GM06990 (cell line): ENCODE results near the gene COX10.
A peak's percentile ranks its signal among the peaks of the same experiment; 100 is the strongest.
"Not testable (repeated sequence)": the region's sequence is repeated elsewhere in the genome, so short reads cannot be mapped to it uniquely, and the experiment has no call there.

ENCODE experiments used
- DNase-seq: peaks from one replicate; pipeline ENCODE4 v3.0.0-alpha.2; 2011; ENCODE audit not compliant: insufficient read length; ENCODE audit errors: extremely low read depth
- H3K27me3 ChIP-seq: replicated peaks from 2 replicates; pipeline ENCODE4 v1.6.0; 2011; ENCODE audit warnings: low read length; ENCODE audit not compliant: control insufficient read depth, insufficient read depth
- H3K36me3 ChIP-seq: 2 replicates; pipeline ENCODE4 v1.5.1; 2011; ENCODE audit warnings: low read length; ENCODE audit not compliant: control insufficient read depth, insufficient read depth
- H3K4me3 ChIP-seq: replicated peaks from 2 replicates; pipeline ENCODE4 v1.5.1; 2011; ENCODE audit warnings: low read depth, mild to moderate bottlenecking, control low read depth, low read length
- TF ChIP-seq, protein P1 (sequence below): IDR thresholded peaks from 2 replicates; pipeline ENCODE4 v1.5.1; 2011; ENCODE audit warnings: low read length, control low read depth, mild to moderate bottlenecking, inconsistent platforms; ENCODE audit not compliant: insufficient read depth, poor library complexity, severe bottlenecking

COX10 gene

DNA sequence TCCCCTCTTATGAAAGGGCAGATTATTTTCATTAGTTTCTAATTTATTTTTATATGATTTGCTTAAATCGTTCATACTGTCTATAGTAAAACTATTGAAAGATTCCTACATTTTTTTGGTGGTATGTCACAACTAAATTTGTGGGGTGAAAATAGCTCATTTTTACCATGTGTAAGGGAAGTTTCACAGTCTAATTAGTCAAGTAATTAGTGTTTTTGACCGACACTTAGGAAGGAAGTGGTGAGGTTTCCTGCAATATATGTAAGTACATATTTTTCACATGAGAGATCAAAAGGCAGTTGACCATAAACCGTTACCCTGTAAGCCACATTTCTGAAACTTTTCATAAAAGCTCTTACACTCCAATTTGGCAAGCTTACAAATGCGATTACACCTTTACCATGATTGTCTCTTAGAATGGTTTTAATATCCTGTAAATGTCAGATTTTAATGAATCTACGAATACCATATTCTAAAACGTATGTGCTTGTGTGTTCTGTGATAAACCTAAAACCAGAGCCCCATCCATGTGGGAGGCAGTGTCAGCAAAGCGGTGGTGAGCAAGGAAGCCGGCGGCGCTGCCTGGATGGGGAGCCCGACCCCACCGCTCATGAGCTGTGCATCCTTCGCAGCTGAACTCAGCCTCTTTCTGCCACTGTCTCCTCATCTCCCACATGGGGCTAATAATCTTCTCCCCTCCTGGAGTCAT lies 123.5 kb downstream of the COX10 start:
- not testable (repeated sequence) for H3K27me3 ChIP-seq, H3K4me3 ChIP-seq, H3K36me3 ChIP-seq

DNA sequence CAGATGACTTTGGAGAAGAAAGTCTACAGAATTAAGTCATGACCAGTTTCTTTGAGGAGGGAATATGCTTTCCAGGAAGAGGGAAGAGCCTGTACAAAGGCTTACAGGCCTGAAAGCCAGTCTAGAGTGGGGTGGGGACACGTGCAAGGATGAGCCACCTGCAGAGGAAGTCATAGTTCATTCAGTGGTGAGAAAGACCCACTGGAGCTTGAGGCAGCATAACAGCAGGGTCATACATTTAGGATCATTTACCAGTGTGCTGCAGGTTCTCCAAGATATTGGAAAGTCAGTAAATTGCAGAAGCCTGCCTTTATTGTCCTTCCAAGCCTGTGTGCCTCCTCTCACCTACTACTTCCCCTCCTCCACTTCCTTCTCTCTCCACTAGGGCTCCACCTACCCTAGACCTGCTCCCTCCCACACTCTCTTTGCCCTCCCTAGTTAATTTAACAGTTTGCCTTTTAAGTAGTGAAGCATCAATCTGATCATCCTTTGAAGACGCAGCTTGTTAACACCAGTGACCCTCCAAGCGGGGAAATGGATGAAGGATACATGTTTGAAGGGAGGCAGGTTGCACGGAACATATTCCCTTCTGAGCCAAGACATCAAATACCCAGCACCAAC lies 127.2 kb downstream of the COX10 start:
- no peak overlapping the region for H3K4me3 ChIP-seq
- no peaks in the 10 kb centered on the region for H3K27me3 ChIP-seq
- no peaks in the 10 kb centered on the region; the same call in none of the 2 replicates for H3K36me3 ChIP-seq
- TF ChIP-seq, protein P1, sequence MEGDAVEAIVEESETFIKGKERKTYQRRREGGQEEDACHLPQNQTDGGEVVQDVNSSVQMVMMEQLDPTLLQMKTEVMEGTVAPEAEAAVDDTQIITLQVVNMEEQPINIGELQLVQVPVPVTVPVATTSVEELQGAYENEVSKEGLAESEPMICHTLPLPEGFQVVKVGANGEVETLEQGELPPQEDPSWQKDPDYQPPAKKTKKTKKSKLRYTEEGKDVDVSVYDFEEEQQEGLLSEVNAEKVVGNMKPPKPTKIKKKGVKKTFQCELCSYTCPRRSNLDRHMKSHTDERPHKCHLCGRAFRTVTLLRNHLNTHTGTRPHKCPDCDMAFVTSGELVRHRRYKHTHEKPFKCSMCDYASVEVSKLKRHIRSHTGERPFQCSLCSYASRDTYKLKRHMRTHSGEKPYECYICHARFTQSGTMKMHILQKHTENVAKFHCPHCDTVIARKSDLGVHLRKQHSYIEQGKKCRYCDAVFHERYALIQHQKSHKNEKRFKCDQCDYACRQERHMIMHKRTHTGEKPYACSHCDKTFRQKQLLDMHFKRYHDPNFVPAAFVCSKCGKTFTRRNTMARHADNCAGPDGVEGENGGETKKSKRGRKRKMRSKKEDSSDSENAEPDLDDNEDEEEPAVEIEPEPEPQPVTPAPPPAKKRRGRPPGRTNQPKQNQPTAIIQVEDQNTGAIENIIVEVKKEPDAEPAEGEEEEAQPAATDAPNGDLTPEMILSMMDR, result peak; percentile 36
- no peak for DNase-seq

More for the DNA sequence above, 123.5 kb downstream of the COX10 start:
- not testable (repeated sequence) for DNase-seq

DNA sequence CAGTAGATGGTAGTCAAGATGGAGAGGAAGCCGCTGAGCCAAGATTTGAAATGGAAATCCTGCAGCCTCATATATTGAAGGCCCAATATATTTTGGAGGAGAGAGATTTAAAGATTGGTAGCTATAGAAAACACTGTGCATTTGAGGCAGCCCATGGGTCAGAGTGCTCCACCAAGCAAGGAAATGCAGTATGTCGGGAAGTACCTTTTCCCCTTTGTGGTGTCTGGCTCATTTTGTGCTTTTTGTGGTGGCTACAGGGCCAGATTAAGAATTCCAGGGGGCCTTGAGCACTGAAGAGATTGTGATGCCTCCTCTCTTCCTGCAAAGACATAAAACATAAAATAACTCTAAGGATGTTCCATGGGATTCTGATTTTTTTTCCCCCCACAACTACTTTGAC lies 127.8 kb downstream of the COX10 start:
- Histone ChIP-seq H3K4me3 (no peak overlapping the region), H3K36me3 (no peaks in the 10 kb centered on the region; the same call in none of the 2 replicates), H3K27me3 (no peaks in the 10 kb centered on the region)
- no peak for DNase-seq
- TF ChIP-seq, protein P1, result no peak

GRCh38 chr17:14197586-14197985 lies 128.3 kb downstream of the COX10 start:
- Histone ChIP-seq H3K4me3 (no peak overlapping the region), H3K36me3 (no peaks in the 10 kb centered on the region; the same call in none of the 2 replicates), H3K27me3 (no peaks in the 10 kb centered on the region)
- TF ChIP-seq, protein P1, result no peak
- no peak for DNase-seq

DNA sequence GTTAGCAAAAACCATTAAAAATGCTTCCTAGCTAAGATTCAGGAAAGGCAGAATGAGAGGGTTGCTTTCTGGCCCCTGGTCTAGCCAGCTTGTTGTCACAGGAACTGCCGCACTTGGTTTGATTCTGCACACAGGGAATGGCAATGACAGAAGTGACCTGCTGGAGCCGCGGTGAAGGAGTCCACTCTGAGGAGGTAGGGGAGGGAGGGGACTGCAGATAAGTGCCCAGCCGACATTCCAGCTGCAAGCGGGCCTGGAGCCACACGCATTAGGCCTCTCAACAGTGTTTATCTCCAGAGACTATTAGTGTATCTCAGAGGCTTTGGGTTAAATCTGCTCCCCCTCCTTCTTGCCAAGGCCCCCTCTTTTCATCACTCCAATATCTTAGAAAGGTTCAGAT lies 128.7 kb downstream of the COX10 start:
- no peak for DNase-seq
- no peaks in the 10 kb centered on the region; the same call in none of the 2 replicates for H3K36me3 ChIP-seq
- TF ChIP-seq, protein P1, result no peak
- no peak overlapping the region for H3K4me3 ChIP-seq
- H3K27me3 ChIP-seq, result no peaks in the 10 kb centered on the region

DNA sequence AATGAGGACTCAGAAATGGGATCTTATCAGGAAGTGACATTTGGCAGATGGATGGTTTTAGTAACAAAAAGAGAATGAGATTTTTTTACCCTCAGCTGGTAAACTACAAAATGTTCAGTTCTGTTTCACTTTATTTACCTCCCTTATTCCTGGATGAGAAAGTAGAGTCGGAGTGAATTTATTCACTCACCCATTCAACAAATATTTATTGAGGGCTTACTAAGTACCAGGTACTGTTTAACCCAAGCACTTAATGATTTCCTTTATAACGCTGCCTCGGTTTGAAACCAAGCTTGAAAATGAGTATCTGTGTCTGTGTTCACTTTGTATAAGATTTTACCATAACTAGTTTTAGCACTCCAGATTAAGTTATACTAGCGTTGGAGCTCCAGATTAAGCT lies 129.3 kb downstream of the COX10 start:
- Histone ChIP-seq H3K4me3 (no peak overlapping the region), H3K27me3 (no peaks in the 10 kb centered on the region), H3K36me3 (no peaks in the 10 kb centered on the region; the same call in none of the 2 replicates)
- TF ChIP-seq, protein P1, result no peak
- no peak for DNase-seq
